Thyroid gland (tissue), 4 donors: ENCODE measurements around the gene WDR27.

Experiments
- POLR2A ChIP-seq, 2 donors: fragments of 450-650 bp; IDR thresholded peaks; one replicate each; pipeline ENCODE4 v1.6.1; 2017; ENCODE audit warnings: antibody characterized with exemption in 2 of 2, mild to moderate bottlenecking in 2 of 2, moderate library complexity in 1 of 2
- TF ChIP-seq, protein P1 (sequence below), 6 experiments: fragments of 200-600 bp in 3 of 6; fragments of 450-650 bp in 3 of 6; sonication (generic) in 3 of 6; IDR thresholded peaks; one replicate each; pipeline ENCODE4 v1.5.1; 2016 to 2019; ENCODE audit warnings: antibody characterized with exemption in 6 of 6, mild to moderate bottlenecking in 2 of 6, inconsistent platforms in 1 of 6, moderate library complexity in 1 of 6

DNA sequence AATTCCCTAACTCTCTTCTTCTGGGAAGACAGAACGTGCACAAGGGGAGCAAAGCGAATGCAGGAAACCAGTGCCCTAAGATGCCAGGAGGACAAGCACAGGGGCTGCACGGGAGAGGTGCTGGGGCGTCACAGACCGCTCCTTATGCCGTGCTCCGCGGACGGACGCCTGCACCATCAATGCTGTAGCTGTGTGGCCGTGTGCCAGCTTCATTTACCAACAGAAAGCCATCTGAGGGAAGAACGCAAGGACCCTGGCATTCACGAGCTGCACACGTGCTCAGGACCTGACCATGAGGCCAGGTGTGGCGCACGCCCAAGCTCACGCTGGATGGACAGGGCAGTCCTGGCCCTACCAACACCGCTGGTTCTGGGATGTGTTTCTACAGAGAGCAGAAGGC lies 35.4 kb downstream of the WDR27 start:
- TF ChIP-seq, protein P1, sequence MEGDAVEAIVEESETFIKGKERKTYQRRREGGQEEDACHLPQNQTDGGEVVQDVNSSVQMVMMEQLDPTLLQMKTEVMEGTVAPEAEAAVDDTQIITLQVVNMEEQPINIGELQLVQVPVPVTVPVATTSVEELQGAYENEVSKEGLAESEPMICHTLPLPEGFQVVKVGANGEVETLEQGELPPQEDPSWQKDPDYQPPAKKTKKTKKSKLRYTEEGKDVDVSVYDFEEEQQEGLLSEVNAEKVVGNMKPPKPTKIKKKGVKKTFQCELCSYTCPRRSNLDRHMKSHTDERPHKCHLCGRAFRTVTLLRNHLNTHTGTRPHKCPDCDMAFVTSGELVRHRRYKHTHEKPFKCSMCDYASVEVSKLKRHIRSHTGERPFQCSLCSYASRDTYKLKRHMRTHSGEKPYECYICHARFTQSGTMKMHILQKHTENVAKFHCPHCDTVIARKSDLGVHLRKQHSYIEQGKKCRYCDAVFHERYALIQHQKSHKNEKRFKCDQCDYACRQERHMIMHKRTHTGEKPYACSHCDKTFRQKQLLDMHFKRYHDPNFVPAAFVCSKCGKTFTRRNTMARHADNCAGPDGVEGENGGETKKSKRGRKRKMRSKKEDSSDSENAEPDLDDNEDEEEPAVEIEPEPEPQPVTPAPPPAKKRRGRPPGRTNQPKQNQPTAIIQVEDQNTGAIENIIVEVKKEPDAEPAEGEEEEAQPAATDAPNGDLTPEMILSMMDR (IDR thresholded peaks at IDR 0.05) = no peak
- no peak for TF ChIP-seq POLR2A (IDR thresholded peaks at IDR 0.05)
